Psoas muscle (tissue), 8 donors: ENCODE data around the gene TSTD2. TPM values are rescaled to one million over a fixed set of nuclear protein-coding genes. Genes with fewer than 3 reads are reported as not detected.

Experiments used
- ATAC-seq, 4 donors: fragments of 200-7000 bp; cut with Tn5 transposase; one replicate each; pipeline ENCODE4 v1.9.1; 2020; ENCODE audit warnings: moderate library complexity in 3 of 4, mild to moderate bottlenecking in 2 of 4
- DNase-seq, 2 donors: peaks; one replicate each; pipeline ENCODE4 v3.0.0-alpha.2; 2020
- H3K27ac ChIP-seq: fragments of 200-600 bp; one replicate; pipeline ENCODE4 v1.8.0; 2022
- H3K27me3 ChIP-seq, 3 donors: fragments of 200-600 bp in 1 of 3; one replicate each; pipeline versions ENCODE4 v1.6.1 to v1.8.0; 2013 to 2022; ENCODE audit warnings: low read length in 2 of 3, mild to moderate bottlenecking in 2 of 3, moderate library complexity in 1 of 3; ENCODE audit not compliant: insufficient read depth in 3 of 3
- H3K36me3 ChIP-seq, 2 donors: fragments of 200-600 bp in 1 of 2; one replicate each; pipeline versions ENCODE4 v1.6.1 to v1.8.0; 2013 to 2022; ENCODE audit warnings: low read depth in 1 of 2, mild to moderate bottlenecking in 1 of 2, moderate library complexity in 1 of 2; ENCODE audit not compliant: insufficient read depth in 1 of 2
- H3K4me1 ChIP-seq: fragments of 200-600 bp; one replicate; pipeline ENCODE4 v1.8.0; 2022
- H3K4me3 ChIP-seq: fragments of 200-600 bp; one replicate; pipeline ENCODE4 v1.8.0; 2022; ENCODE audit warnings: mild to moderate bottlenecking
- H3K9me3 ChIP-seq: fragments of 200-600 bp; one replicate; pipeline ENCODE4 v1.8.0; 2022
- WGBS, 3 donors: extraction: QIAGEN DNeasy Blood & Tissue Kit; methylation state at CpG; one replicate each; pipeline versions ENCODE4 v1.1.6 to v1.1.7; 2013; 5-methylcytosine and 5-hydroxymethylcytosine counted together
- intact Hi-C, 2 donors: fragments of 100-400 bp; cut with DNase I; formaldehyde crosslinking; loops; one replicate each; pipeline versions ENCODE4 v1.11.0 to v1.14.2; 2022
- polyA plus RNA-seq, 3 donors: library from polyadenylated mRNA; stranded (reverse); fragments of 200-250 nt; gene quantifications; one replicate each; pipeline ENCODE4 v1.2.3, GENCODE V29; 2013
- total RNA-seq, 4 donors: library from RNA; stranded (reverse); fragmentation: NEBNext Ultra II Directional in 2 of 4; extraction: Animal tissue kit (Norgen Biotek cat#: 25700) in 2 of 4; gene quantifications; one replicate each; pipeline versions ENCODE4 v1.2.1 to v1.2.4, GENCODE V29; 2021 to 2023
- TF ChIP-seq, protein P1 (sequence below): fragments of 200-600 bp; IDR thresholded peaks from one replicate; pipeline ENCODE4 v1.8.0; 2022; ENCODE audit warnings: antibody characterized with exemption
- donor health status: healthy with polysubstance abuse.
- donor health status: DM: no; HTN: no; CAD: no; lungs with moderate emphysema.
- donor health status: Bipolar disorder and iron deficiency.
- donor health status: healthy.
- donor health status: DM: yes; HTN: yes; CAD: no.
- donor health status: DM: no; HTN: no; CAD: no.
- donor health status: DM: no; HTN: no; CAD: no.
- donor health status: DM: yes; HTN: yes; CAD: no.

Gene TSTD2
- total and polyA plus RNA-seq, 7 donors: 16.2 to 22.9 (median 18.1) TPM

GRCh38 chr9:97568461-97569275, 64.5 kb downstream of the TSTD2 start:
- H3K9me3 ChIP-seq: no peaks in the 10 kb centered on the region
- no peaks in the 10 kb centered on the region for H3K27me3 ChIP-seq
- DNase-seq (peak in 1 of 2 donors; percentile 36), ATAC-seq (no peak)
- TF ChIP-seq, protein P1, sequence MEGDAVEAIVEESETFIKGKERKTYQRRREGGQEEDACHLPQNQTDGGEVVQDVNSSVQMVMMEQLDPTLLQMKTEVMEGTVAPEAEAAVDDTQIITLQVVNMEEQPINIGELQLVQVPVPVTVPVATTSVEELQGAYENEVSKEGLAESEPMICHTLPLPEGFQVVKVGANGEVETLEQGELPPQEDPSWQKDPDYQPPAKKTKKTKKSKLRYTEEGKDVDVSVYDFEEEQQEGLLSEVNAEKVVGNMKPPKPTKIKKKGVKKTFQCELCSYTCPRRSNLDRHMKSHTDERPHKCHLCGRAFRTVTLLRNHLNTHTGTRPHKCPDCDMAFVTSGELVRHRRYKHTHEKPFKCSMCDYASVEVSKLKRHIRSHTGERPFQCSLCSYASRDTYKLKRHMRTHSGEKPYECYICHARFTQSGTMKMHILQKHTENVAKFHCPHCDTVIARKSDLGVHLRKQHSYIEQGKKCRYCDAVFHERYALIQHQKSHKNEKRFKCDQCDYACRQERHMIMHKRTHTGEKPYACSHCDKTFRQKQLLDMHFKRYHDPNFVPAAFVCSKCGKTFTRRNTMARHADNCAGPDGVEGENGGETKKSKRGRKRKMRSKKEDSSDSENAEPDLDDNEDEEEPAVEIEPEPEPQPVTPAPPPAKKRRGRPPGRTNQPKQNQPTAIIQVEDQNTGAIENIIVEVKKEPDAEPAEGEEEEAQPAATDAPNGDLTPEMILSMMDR: no peak
- H3K27ac ChIP-seq: peak overlapping the region; percentile 85
- intact Hi-C loops: loop anchor here in 1 of 2 donors (5.0 kb wide), 1 partner anchor 34 kb away; no protein-coding TSS in a partner anchor
- H3K4me3 ChIP-seq: no peak overlapping the region
- H3K36me3 ChIP-seq: peaks cover 0 to 68% of the 10 kb centered on the region in 2 donors
- WGBS, 3 donors: 95 to 97% (median 96%) methylated on average over 11 of the region's 11 CpGs
- H3K4me1 ChIP-seq: peaks cover 61% of the 10 kb centered on the region

- intact Hi-C loops: loop anchor here in 1 of 2 donors (5.0 kb wide), 1 partner anchor 34 kb away; no protein-coding TSS in a partner anchor
- Histone ChIP-seq H3K27ac (peak overlapping the region; percentile 85), H3K36me3 (peaks cover 0 to 68% of the 10 kb centered on the region in 2 donors), H3K4me3 (no peak overlapping the region), H3K27me3 (no peaks in the 10 kb centered on the region), H3K4me1 (peaks cover 69% of the 10 kb centered on the region), H3K9me3 (no peaks in the 10 kb centered on the region)
- DNase-seq: peak in 1 of 2 donors; percentile 78
- ATAC-seq: peak in 3 of 4 donors; percentile 43 to 70 (median 65)
- 8 to 24% (median 14%) methylated on average over 4 of the region's 4 CpGs for WGBS, 3 donors
- TF ChIP-seq, protein P1: no peak
These were observed 65.3 kb downstream of the TSTD2 start for GRCh38 chr9:97567894-97568202.

DNA sequence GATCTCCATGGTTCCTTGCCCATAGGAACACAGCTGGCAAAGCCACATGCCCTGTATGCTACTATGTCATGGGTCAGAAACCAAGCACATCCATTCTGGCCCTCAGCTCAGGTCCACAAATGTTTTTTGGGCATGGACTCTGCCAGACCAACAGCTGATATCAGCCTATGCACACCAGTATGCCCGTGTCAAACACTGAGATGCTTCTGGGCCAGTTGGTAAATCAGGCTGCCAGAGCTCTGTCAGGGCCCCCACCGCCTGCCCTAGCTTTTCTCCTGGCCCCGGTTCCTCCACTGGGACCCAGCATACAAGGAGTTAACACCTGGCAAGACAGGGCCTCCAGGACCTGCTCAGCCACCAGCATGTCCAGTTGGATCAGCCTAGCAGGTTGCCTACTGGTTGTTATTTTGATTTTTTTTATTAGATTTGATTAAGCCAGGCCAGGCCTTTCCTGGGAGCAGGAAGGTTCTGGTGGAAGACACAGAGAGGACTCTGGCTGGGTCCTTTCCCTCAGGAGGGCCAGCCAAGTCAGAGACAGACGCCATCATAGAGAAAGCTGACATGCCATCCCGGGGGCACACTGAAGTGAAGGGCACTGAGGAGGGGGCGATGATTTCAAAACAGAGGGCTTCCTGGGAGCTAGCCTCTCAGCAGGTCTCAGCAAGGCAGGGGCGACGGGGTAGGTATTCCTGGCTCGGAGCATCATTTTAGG, 65.8 kb downstream of the TSTD2 start:
- peak overlapping the region; percentile 85 for H3K27ac ChIP-seq
- H3K27me3 ChIP-seq: no peaks in the 10 kb centered on the region
- intact Hi-C loops: loop anchor here in 1 of 2 donors (5.0 kb wide), 1 partner anchor 35 kb away; no protein-coding TSS in a partner anchor
- peaks cover 0 to 72% of the 10 kb centered on the region in 2 donors for H3K36me3 ChIP-seq
- TF ChIP-seq, protein P1: no peak
- H3K4me1 ChIP-seq: peaks cover 71% of the 10 kb centered on the region
- 33 to 51% (median 33%) methylated on average over 9 of the region's 9 CpGs for WGBS, 3 donors
- no peaks in the 10 kb centered on the region for H3K9me3 ChIP-seq
- ATAC-seq: peak in 1 of 4 donors; percentile 13
- DNase-seq: no peak
- no peak overlapping the region for H3K4me3 ChIP-seq

DNA sequence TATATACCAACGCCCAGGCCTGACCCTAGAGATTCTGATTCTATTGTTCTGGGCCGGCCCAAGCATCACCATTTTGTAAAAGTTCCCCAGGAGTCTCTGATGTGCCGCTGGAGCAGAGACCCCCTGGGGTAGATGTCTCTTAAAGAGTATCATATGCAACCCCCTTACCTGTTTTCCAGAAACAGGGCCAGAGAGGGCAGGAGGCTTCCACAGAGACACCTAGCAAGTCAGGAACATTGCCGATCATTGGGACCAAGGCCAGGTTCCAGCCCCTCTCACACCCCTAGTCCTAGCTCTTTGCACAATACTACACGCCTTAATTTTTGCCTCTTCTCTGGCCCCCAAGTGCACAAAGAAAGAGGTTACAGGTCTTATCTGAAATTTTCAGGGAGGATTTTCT, 67.9 kb downstream of the TSTD2 start:
- no peak for ATAC-seq
- H3K4me3 ChIP-seq: no peak overlapping the region
- H3K4me1 ChIP-seq: peaks cover 50% of the 10 kb centered on the region
- peak overlapping the region; percentile 79 for H3K27ac ChIP-seq
- peaks cover 0 to 79% of the 10 kb centered on the region in 2 donors for H3K36me3 ChIP-seq
- intact Hi-C loops: loop anchor here in 1 of 2 donors (5.0 kb wide), 1 partner anchor 37 kb away; no protein-coding TSS in a partner anchor
- TF ChIP-seq, protein P1: no peak
- H3K9me3 ChIP-seq: no peaks in the 10 kb centered on the region
- H3K27me3 ChIP-seq: no peaks in the 10 kb centered on the region
- no peak for DNase-seq
- 78 to 96% (median 92%) methylated on average over 5 of the region's 5 CpGs for WGBS, 3 donors
